ENCODE measurements around the gene PPCDC.

PPCDC gene

GRCh38 chr15:75044258-75044878 is 21.0 kb downstream of the PPCDC start:
- DNase-seq (ENCODE audit: low read depth in 2 of 2) = no peak

GRCh38 chr15:75045332-75046015 is 22.1 kb downstream of the PPCDC start:
- no peak for DNase-seq (ENCODE audit: low read depth in 2 of 2)

GRCh38 chr15:75048394-75048793 is 25.0 kb downstream of the PPCDC start:
- DNase-seq (ENCODE audit: low read depth in 2 of 2) = no peak

GRCh38 chr15:75049392-75049791 is 26.0 kb downstream of the PPCDC start:
- no peak for DNase-seq (ENCODE audit: low read depth in 2 of 2)

GRCh38 chr15:75050283-75050682 is 26.9 kb downstream of the PPCDC start:
- no peak for DNase-seq (ENCODE audit: low read depth in 2 of 2)

GRCh38 chr15:75051191-75051608 is 27.8 kb downstream of the PPCDC start:
- DNase-seq (ENCODE audit: low read depth in 2 of 2) = no peak

- DNase-seq (ENCODE audit: low read depth in 2 of 2) = no peak
Observed at GRCh38 chr15:75051711-75052110, 28.3 kb downstream of the PPCDC start.

GRCh38 chr15:75052972-75053747 is 29.8 kb downstream of the PPCDC start:
- no peak for DNase-seq (ENCODE audit: low read depth in 2 of 2)

GRCh38 chr15:75053748-75054125 is 30.3 kb downstream of the PPCDC start:
- DNase-seq (ENCODE audit: low read depth in 2 of 2) = no peak

- DNase-seq (ENCODE audit: low read depth in 2 of 2) = no peak
Observed at GRCh38 chr15:75054172-75054897, 30.9 kb downstream of the PPCDC start.

GRCh38 chr15:75056036-75056435 is 32.6 kb downstream of the PPCDC start:
- DNase-seq (ENCODE audit: low read depth in 2 of 2) = no peak

GRCh38 chr15:75058127-75058905 is 34.9 kb downstream of the PPCDC start:
- no peak for DNase-seq (ENCODE audit: low read depth in 2 of 2)

- DNase-seq (ENCODE audit: low read depth in 2 of 2) = no peak
Observed at GRCh38 chr15:75059607-75060006, 36.2 kb downstream of the PPCDC start.

GRCh38 chr15:75061272-75061671 is 37.9 kb downstream of the PPCDC start:
- no peak for DNase-seq (ENCODE audit: low read depth in 2 of 2)

GRCh38 chr15:75062706-75063105 is 39.3 kb downstream of the PPCDC start:
- DNase-seq (ENCODE audit: low read depth in 2 of 2) = no peak

- no peak for DNase-seq (ENCODE audit: low read depth in 2 of 2)
Observed at GRCh38 chr15:75063338-75063737, 39.9 kb downstream of the PPCDC start.

GRCh38 chr15:75063889-75064288 is 40.5 kb downstream of the PPCDC start:
- no peak for DNase-seq (ENCODE audit: low read depth in 2 of 2)

GRCh38 chr15:75064846-75065245 is 41.5 kb downstream of the PPCDC start:
- DNase-seq (ENCODE audit: low read depth in 2 of 2) = no peak

- no peak for DNase-seq (ENCODE audit: low read depth in 2 of 2)
Observed at GRCh38 chr15:75065467-75065850, 42.1 kb downstream of the PPCDC start.

GRCh38 chr15:75065851-75066509 is 42.6 kb downstream of the PPCDC start:
- no peak for DNase-seq (ENCODE audit: low read depth in 2 of 2)

All from stimulated activated CD4-positive, alpha-beta T cell treated with anti-CD3 and anti-CD28 coated beads, Interleukin-4, amount 100 ng/mL, for 48 hours (primary cell).